NCI-H2081 (cell line): Measurements from ENCODE around the gene DDX54.
A peak's percentile ranks its signal among the peaks of the same experiment; 100 is the strongest.

Experiments
- DNase-seq, 2 experiments: peaks; one replicate each; lab custom pipeline; 2025; lab: John Stamatoyannopoulos, UW

DDX54 gene

DNA sequence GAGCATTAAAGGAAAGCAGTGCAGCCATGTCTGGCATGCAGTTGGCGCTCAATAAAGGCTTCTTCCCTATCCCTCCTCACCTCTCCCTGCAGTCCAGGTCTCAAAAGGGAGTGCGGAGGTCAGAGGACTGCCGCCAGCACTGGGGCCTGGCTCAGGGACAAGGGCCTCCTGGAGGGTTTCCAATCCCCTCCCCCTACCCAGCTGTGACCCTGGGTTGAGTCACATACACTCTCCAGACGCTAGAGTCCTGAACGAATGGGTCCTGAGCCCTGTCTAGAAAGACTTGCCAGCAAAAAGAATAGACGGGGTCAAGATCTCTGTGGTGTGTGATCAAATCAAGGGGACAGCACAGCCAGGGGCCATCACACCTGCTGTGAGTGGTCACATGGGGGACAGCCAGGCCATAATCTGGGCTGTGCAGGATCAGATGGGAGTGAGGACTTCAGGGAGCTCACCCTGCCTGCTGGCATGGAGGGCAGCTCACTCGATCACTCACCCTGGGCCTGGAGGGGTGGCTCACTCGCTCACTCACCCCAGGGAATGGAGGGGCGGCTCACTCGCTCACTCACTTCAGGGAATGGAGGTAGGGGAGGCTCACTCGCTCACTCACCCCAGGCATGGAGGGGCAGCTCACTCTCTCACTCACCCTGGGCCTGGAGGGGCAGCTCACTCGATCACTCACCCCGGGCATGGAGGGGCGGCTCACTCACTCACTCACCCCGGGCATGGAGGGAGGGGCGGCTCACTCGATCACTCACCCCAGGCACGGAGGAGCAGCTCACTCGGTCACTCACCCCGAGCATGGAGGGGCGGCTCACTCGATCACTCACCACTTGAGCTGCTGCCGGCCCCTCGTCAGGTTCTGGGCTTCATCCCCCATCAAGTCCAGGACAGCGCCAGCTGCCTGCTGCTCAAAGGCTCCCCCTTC is 22.9 kb downstream of the DDX54 start:
- no peak for DNase-seq

DNA sequence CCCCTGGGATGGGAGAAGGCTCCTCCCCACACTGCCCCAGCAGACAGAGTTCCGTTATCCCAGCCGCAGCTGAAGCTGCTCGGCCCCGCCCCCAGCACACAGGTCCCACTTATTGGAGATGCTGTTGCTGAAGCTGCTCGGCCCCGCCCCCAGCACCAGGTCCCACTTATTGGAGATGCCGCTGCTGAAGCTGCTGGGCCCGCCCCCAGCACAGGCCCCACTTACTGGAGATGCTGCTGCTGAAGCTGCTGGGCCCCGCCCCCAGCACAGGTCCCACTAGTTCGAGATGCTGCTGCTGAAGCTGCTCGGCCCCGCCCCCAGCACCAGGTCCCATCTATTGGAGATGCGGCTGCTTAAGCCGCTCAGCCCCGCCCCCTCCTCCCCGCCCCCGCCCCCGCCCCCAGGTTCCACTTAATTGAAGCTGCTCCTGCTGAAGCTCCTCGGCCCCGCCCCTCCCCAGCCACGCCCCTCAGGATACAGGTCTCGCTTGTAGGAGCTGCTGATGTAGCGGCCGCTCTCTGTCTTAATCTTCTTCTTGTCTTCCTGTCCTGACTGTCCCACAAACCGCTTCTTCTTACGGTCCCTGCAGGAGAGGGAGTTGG is 23.8 kb downstream of the DDX54 start:
- peak in 1 of 2 experiments; percentile 15 for DNase-seq

DNA sequence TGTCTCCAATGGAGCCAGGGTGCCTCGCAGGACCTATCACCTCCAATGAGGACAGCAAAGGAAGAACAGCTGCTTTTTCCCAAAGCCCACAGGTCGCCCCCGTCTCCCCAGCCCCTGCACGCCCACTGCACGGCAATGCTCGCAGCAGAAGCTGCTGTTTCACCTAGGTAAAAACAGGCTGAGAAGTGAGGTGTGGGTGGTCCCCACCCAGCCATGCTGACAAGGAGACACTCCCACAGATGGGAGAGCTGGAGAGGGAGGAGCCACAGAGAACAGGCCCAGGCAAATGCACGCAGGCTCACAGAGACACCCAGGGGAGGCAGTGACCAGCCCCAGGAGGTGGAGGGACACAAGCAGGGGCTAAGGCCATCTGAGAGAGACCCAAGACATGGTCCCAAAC is 25.3 kb downstream of the DDX54 start:
- no peak for DNase-seq

DNA sequence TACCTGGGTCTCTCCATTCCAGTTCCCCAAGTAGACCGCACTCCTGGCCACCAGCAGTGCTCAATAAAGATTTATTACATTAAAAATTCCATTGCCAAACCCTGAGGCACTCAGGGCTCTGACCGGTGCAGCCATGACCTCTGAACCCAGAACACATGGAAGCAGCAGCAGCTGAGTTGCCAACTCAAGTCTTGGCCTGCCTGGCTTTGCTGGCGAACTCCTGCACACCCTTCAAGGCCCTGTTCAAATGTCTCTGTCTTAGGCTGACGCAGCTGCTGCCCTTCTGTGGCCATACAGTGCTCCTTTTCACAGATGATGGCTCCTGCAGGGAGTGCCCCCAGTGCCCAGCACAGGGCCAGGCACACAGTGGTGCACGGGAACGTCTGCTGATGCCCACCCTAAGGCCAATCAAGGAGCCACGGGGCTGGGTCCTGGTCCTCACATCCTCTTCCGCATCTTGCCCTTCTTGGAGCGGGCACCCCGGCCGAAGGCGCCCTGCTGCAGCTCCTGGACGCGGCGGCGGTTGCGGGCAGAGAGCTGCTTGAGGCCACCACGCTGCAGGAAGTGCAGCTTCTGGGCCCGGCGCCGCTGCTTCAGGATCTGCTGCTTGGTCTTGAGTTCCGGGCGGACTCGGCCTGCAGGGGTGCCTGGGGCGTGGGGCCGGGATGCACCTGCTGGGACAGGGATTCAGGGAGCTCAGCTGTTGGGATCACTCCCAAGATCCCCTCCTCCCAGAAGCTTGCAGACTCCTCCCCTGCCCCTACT is 26.7 kb downstream of the DDX54 start:
- DNase-seq = no peak

DNA sequence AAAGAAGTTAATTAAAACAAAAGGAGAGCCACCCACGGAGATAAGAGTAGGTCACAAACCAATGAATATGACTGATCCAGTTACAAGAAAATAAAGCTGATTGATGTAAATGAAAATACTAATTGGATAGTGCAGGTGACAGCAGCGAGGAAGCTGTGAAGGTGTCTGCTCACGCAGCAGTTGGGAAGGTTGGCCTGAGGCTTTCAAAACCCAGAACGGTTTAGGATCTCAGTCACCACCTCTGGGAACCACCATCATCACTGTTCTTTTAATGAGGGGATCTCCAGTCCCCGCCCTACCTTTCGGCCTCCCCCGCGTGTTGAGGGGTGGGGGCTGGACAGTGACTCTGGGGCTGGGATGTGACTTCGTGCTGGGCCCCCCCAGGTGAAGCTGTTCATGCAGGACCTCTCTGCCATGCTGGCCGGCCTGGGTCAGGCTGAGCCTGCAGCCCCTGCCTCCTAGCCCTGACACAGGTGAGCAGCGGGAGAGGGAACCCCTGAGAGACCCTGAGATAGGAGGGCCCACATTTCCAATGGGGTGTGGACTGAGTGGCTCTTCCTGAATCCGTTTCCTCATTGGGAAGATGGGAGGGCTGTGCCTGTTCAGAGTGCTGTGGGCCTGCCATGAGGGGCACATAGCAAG is 27.9 kb downstream of the DDX54 start:
- DNase-seq = no peak

DNA sequence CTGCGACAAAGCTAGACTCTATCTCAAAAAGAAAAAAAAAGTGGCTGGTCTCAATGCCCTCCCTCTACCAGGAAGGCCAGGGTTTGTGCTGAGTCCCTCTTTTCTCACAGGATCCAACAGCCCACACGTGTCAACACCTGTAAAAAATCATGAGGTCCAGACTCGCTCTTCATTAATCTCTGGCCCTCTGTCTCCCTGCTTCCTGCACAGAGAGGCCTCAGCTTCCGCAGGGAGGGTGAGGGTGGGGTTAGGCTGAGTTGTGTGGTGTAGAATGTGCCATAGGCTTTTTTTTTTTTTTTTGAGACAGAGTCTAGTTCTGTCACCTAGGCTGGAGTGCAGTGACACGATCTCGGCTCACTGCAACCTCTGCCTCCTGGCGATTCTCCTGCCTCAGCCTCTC is 29.6 kb downstream of the DDX54 start:
- DNase-seq = no peak

DNA sequence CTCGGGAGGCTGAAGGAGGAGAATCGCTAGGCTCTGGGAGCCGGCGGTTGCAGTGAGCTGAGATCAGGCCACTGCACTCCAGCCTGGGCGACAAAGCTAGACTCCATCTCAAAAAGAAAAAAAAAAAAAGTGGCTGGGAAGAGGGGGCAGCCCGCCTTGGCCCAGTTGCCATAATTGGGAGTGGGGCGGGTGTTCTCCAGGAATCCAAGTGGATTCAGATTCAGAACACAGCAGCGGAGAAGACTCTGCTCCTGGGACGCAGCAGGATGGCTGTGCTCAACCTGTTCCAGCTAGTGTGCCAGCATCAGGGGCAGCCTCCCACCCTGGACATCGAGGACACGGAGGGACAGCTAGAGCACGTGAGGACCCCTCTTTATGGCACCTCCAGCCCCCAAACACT is 30.2 kb downstream of the DDX54 start:
- no peak for DNase-seq

DNA sequence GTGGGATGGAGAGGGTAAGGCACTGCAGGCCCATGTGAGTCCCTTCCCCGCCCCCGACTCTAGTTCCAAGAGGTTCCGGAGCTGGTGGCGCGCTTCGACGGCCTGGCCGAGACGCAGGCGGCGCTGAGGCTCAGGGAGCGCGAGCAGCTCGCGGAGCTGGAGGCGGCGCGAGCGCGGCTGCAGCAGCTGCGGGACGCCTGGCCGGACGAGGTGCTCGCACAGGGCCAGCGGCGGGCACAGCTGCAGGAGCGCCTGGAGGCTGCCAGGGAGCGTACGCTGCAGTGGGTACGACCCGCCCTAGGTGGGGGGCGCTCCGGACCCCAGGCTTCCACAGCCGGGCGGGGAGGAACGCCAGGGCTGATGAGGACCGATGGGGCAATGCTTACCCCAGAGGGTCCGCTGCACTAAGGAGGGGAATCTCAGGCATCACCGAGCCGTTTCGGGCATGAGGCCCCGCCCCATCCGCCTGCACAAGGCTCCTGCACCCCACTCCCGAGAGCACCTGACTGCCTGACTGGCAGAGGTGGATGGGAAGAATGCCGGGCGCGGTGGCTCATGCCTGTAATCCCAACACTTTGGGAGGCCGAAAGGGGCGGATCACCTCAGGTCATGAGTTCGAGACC is 30.8 kb downstream of the DDX54 start:
- DNase-seq = no peak

DNA sequence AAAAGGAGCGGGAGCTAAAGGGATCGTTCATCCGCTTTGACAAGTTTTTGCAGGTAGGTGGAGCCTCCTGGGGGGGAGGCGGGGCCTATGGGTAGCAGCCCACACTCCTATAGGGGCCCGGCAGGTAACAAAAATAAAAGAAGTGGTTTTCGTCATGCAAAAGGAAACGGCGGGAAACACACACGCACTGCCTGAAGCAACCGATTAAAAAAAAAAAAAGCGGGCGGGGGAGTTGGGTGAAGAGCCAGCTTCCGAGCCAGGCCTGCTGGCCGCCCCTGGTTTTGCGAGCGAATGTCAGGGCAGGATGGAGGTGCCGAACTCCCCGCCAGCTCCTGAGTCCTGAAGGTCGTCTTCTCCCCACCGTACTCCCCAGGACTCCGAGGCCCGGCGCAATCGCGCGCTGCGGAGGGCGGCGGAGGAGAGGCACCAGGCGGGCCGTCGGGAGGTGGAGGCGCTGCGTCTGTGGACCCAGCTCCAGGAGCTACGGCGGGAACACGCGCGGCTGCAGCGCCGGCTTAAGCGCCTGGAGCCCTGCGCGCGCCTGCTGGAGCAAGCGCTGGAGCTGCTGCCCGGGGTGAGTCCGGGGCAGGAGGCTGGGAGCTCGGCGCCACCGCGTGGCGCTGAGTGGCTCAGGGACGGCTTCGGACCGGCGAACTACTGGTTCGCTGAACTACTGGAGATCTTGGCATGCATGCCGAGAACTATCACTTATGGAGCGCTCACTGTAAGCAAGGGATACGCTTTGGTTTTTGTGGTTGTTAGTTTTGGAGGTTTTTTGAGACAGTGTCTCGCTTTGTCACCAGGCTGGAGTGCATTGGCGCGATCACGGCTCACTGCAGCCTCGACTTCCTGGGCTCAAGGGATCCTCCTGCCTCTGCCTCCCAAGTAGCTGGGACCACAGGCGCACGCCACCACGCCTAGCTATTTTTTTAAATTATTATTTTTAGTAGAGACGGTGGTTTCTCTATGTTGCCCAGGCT is 32.2 kb downstream of the DDX54 start:
- DNase-seq = peak; percentile 59 to 80

DNA sequence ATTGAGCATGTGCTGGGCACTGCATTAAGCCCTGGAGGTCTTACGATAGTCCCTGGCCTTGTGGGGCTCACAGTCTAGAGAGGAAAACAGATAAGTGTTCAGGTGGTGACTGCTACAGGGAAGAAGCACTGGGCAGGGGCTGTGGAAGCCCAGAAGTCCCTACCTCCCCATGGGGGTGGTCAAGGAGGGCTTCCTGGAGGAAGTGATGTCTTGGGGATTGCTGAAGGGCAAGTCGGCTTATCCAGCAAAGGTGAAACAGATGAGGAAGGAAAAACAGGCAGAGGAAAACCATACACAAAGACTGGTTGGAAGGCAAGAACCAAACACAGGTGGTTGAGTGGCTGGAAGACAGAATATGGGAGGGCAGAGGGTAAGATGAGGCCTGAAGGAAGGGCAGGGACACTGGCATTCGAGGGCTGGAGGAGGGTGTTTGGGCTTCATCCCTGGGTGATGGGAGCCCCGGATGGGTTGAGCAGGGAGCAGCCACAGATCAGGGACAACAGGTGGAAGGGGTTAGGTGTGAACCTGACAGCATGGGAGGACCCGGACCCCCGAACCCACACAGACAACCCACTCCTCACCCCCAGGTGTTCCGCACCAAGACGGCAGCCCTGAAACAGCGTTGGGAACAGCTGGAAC is 33.0 kb downstream of the DDX54 start:
- no peak for DNase-seq

DNA sequence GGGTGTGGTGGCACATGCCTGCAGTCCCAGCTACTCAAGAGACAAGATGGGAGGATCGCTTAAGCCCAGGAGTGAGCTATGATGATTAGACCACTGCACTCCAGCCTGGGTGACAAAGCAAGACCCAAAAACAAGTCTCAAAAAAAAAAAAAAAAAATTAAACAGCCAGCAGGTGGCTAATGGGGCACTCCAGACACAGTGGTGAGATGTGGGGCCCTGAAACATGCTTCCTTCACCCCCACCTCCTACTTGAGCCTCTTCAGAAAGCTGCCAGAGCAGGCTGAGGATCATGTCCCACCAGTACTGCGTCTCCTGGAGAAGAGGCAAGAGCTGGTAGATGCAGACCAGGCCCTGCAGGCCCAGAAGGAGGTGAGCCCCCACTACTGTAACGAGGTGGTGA is 33.6 kb downstream of the DDX54 start:
- no peak for DNase-seq

DNA sequence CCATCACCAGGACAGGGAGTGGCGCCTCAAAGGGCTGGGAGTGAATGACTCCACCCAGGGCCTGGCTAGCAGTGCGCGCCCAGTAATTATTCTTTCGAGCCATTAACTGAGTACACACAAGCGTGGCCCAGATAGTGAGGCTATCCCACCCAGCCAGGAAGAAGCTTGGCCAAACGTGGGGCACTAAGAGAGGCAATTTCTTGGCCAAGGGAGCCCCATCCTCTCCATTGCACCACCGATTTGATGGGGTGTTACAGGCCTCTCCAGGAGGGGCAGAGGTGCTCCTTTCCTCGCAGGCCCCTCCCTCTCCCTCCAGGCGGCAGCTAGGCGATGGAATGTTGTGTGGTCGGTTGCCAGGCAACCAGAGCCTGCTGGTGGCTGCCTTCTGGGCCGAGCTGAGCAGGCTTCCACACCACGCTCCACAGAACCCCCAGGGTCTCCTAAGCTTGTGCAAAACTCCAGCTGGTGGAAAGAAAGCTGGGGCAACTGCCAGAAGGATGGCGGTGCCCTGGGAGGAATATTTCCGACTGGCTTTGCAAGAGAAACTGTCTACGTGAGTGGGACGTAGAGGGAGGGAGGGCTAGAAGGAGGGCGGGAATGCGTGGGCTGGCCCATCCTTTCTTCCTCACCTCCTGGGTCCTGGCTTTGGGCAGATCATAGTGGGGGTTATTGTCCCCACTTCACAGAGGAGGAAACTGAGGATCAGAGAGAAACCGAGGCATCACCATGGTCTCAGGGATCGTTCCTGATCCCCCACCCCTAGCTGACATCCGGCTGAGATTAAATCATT is 35.7 kb downstream of the DDX54 start, which contains the start of gene CFAP73:
Gene CFAP73, plus strand, starts transcription at position 364 of the 790 bp plus-strand sequence. Its CDS starts 134 bp downstream, at position 498.
- peak; percentile 53 to 65 for DNase-seq

DNA sequence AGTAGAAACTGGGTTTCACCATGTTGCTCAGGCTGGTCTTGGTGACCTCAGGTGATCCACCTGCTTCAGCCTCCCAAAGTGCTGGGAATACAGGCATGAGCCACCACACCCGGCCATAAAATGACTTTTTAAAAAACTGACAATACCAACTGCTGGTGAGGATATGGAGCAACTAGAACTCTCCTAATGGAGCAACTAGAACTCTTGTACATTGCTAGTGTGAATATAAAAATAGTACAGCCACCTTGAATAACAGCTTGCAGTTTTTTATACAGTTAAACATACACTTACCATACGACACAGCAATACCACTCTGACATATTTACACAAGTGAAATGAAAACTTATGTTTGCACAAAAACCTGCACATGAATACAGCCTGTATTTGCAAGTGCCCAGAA is 38.3 kb downstream of the DDX54 start:
- DNase-seq = no peak

DNA sequence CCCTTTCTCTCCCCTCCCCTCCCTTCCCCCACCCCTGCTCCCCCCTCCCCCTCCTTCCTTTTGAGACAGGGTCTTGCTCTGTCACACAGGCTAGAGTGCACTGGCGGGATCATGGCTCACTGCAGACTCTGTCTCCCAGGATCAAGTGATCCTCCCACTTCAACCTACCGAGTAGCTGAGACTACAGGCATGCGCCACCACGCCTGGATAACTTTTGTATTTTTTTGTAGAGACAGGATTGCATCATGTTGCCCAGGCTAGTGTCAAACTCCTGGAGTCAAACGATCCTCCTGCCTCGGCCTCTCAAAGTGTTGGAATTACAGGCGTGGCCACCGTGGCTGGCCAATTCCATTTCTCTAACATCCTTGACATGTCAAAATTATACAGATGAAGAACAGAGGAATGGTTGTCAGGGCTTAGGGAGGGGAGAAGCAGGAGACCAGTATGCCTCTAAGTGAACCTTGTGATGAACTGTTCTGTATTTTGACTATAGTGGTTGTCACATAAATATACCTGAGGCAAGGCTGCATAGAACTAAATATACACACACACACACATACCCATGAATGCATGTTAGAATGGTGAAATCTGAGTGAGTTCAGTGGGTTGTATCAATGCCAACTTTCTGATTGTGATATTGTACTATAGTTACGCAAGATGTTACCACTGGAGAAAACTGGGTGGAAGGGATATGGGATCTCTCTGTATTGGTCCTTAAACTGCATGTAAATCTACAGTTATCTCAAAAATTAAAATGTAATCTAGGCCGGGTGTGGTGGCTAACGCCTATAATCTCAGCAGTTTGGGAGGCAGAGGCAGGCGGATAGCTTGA is 39.3 kb downstream of the DDX54 start:
- no peak for DNase-seq

DNA sequence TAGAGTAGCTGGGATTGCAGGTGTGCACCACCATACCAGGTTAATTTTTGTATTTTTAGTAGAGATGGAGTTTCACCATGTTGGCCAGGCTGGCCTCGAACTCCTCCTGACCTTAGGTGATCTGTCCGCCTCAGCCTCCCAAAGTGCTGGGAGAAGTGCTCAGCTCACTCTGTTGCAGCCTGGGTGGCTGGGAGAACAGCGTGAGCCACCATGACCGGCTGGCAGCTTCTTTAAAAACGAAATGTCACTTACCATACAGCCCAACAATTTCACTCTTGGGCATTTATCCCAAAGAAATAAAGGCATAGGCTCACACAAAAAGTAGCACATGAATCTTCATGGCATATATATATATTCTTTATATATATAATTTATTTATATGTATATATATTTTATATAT is 40.5 kb downstream of the DDX54 start:
- DNase-seq = no peak

DNA sequence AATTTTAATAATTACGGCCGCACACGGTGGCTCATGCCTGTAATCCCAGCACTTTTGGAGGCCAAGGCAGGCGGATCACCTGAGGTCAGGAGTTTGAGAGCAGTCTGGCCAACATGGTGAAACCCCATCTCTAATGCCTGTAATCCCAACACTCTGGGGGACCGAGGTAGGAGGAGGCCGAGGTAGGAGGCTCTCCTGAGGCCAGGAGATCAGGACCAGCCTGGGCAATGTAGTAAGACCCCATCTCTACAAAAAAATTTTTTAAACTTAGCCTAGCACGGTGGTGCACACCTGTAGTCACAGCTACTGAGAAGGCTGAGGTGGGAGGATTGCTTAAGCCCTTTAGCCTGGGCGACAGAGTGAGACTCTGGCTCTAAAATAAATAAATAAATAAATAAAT is 41.3 kb downstream of the DDX54 start:
- DNase-seq = no peak

DNA sequence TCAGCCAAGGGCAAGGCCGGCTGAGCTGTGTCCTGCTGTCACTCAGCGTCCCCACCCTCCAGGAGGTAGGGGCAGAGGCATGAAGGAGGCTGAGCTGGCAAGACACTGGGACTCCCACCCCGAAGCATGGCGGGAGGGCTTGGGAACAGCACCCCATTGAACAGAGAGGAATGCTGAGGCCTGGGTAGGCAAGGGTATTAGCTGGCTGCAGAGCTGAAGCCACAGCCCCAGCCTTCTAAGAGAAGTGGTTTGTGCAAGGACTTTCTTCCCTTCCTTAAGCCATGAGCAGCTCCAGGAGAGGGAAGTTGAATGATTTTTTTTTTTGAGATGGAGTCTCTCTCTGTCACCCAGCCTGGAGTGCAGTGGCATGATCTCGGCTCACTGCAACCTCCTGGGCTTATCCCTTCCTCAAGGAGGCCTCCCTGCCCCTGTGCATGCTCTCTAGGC is 42.4 kb downstream of the DDX54 start:
- DNase-seq = no peak
